ENCODE measurements around the gene MARK3.

The MARK3 gene

DNA sequence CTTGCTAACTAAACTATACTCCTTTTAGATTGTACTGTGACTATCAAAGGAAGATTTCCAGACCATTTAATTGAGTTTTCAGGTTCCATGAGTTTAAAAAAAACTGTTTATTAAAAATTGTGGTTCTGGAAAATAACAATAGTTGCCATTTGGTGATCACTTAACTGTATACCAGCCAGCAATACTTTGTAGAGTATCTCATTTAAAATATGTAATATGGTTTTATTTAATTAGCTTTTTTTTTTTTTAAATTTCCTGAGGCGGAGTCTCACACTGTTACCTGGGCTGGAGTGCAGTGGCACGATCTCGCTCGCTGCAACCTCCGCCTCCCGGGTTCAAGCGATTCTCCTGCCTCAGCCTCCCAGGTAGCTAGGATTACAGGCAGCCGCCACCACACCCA, 7.4 kb downstream of the MARK3 start:
- peak overlapping the region; percentile 63 for H3K27ac ChIP-seq (ENCODE audit: low read depth, low read length)
- H3K4me3 ChIP-seq (ENCODE audit: low read depth in 1 of 5, low read length in 5 of 5): no peak overlapping the region

DNA sequence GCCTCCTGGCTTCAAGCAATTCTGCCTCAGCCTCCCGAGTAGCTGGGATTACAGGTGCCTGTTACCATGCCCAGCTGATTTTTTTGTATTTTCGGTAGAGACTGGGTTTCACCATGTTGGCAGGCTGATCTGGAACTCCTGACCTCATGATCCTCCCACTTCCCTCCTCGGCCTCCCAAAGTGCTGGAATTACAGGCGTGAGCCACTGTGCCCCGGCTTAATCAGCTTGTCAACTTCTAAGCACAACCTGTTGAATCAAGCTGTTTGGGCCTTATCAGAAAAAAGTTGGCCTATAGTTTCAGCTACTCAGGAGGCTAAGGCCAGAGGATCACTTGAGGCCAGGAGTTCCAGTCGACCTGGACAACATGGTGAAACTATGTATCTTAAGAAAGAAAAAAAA, 7.9 kb downstream of the MARK3 start:
- Histone ChIP-seq H3K4me3 (ENCODE audit: low read depth in 1 of 5, low read length in 5 of 5) (no peak overlapping the region), H3K9me3 (ENCODE audit: control insufficient read depth in 5 of 5, low read length in 5 of 5) (no peaks in the 10 kb centered on the region), H3K9ac (ENCODE audit: low read length in 5 of 5) (peak overlapping the region in 1 of 5 donors; percentile 66), H3K27ac (ENCODE audit: low read depth, low read length) (peak overlapping the region; percentile 63), H3K4me1 (ENCODE audit: control insufficient read depth in 5 of 5, insufficient read depth in 5 of 5, low read length in 5 of 5) (peaks cover 3 to 56% (median 48%) of the 10 kb centered on the region in 5 donors), H3K36me3 (ENCODE audit: control insufficient read depth in 5 of 5, insufficient read depth in 5 of 5, low read length in 5 of 5) (no peaks in the 10 kb centered on the region), H3K27me3 (ENCODE audit: control insufficient read depth in 5 of 5, insufficient read depth in 4 of 5, low read length in 5 of 5) (no peaks in the 10 kb centered on the region)

More for the DNA sequence above, 7.4 kb downstream of the MARK3 start:
- Histone ChIP-seq H3K9me3 (ENCODE audit: control insufficient read depth in 5 of 5, low read length in 5 of 5) (no peaks in the 10 kb centered on the region), H3K4me1 (ENCODE audit: control insufficient read depth in 5 of 5, insufficient read depth in 5 of 5, low read length in 5 of 5) (peaks cover 3 to 58% (median 49%) of the 10 kb centered on the region in 5 donors), H3K9ac (ENCODE audit: low read length in 5 of 5) (no peak overlapping the region), H3K27me3 (ENCODE audit: control insufficient read depth in 5 of 5, insufficient read depth in 4 of 5, low read length in 5 of 5) (no peaks in the 10 kb centered on the region), H3K36me3 (ENCODE audit: control insufficient read depth in 5 of 5, insufficient read depth in 5 of 5, low read length in 5 of 5) (no peaks in the 10 kb centered on the region)

DNA sequence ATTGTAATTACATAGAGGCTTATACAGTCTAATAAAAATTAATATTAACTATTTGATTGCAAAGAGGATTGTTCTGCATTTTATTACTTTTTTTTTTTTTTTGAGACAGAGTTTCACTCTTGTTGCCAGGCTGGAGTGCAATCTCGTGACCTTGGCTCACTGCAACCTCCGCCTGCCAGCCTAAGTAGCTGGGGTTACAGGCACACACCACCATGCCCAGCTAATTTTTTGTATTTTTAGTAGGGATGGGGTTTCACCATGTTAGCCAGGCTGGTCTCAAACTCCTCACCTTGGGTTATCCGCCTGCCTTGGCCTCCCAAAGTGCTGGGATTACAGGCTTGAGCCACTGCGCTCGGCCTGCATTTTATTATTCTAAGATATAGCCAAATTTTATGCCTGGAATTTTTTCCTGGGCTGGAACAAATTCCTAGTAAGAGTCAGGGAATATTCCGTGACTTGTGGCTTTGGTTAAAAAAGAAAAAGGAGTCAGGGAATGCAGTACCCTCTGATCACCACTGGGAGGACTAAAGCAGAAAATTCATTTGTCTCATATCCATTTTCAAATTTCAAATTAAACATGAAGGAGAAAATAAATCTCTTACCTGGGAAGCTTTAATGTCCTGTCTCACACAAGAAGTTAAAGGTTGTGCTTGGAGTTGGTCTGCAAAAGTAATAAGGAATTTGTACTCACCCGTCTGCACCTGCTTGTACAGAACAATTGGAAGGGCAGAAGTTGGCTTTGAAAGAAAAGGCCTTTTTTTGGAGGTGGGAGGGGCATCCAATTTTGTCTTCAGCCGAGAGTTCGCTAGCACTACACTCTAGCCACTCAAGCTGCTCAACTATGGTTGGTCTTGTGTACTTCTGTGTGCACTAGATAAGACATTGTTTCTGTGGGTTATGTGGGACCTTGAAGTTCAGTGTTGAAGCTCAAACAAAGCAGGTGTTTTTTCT, 8.7 kb downstream of the MARK3 start:
- Histone ChIP-seq H3K27me3 (ENCODE audit: control insufficient read depth in 5 of 5, insufficient read depth in 4 of 5, low read length in 5 of 5) (no peaks in the 10 kb centered on the region), H3K9me3 (ENCODE audit: control insufficient read depth in 5 of 5, low read length in 5 of 5) (no peaks in the 10 kb centered on the region), H3K4me1 (ENCODE audit: control insufficient read depth in 5 of 5, insufficient read depth in 5 of 5, low read length in 5 of 5) (peaks cover 0 to 58% (median 48%) of the 10 kb centered on the region in 5 donors), H3K27ac (ENCODE audit: low read depth, low read length) (peak overlapping the region; percentile 63), H3K9ac (ENCODE audit: low read length in 5 of 5) (no peak overlapping the region), H3K4me3 (ENCODE audit: low read depth in 1 of 5, low read length in 5 of 5) (no peak overlapping the region), H3K36me3 (ENCODE audit: control insufficient read depth in 5 of 5, insufficient read depth in 5 of 5, low read length in 5 of 5) (no peaks in the 10 kb centered on the region)

GRCh38 chr14:103395244-103395643, 10.0 kb downstream of the MARK3 start:
- Histone ChIP-seq H3K27me3 (ENCODE audit: control insufficient read depth in 5 of 5, insufficient read depth in 4 of 5, low read length in 5 of 5) (no peaks in the 10 kb centered on the region), H3K9me3 (ENCODE audit: control insufficient read depth in 5 of 5, low read length in 5 of 5) (no peaks in the 10 kb centered on the region), H3K4me3 (ENCODE audit: low read depth in 1 of 5, low read length in 5 of 5) (no peak overlapping the region), H3K4me1 (ENCODE audit: control insufficient read depth in 5 of 5, insufficient read depth in 5 of 5, low read length in 5 of 5) (peaks cover 0 to 65% (median 52%) of the 10 kb centered on the region in 5 donors), H3K9ac (ENCODE audit: low read length in 5 of 5) (peak overlapping the region in 2 of 5 donors; percentile 39 to 64), H3K36me3 (ENCODE audit: control insufficient read depth in 5 of 5, insufficient read depth in 5 of 5, low read length in 5 of 5) (no peaks in the 10 kb centered on the region), H3K27ac (ENCODE audit: low read depth, low read length) (peak overlapping the region; percentile 63)

DNA sequence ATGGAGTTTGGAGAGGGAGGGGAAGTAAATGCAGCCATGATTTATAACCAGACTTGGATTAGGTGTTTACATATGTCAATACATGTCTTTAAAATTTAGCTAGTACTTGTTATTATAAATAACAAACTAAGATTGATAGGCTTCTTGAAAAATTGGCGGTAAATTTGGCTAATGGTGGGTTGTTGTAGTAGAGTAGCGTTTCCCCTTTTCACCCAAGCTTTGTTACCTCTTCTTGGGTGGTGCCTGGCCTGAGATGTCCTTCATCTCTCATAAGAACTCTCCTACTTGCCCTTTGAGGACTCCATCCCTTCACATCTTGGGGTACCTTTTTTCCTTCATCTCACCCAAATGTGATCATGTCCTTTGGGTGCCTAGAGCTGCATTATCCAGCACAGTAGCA, 11.2 kb downstream of the MARK3 start:
- Histone ChIP-seq H3K27ac (ENCODE audit: low read depth, low read length) (peak overlapping the region; percentile 63), H3K9me3 (ENCODE audit: control insufficient read depth in 5 of 5, low read length in 5 of 5) (no peaks in the 10 kb centered on the region), H3K9ac (ENCODE audit: low read length in 5 of 5) (peak overlapping the region in 1 of 5 donors; percentile 64), H3K27me3 (ENCODE audit: control insufficient read depth in 5 of 5, insufficient read depth in 4 of 5, low read length in 5 of 5) (no peaks in the 10 kb centered on the region), H3K4me3 (ENCODE audit: low read depth in 1 of 5, low read length in 5 of 5) (no peak overlapping the region), H3K4me1 (ENCODE audit: control insufficient read depth in 5 of 5, insufficient read depth in 5 of 5, low read length in 5 of 5) (peaks cover 0 to 68% (median 62%) of the 10 kb centered on the region in 5 donors), H3K36me3 (ENCODE audit: control insufficient read depth in 5 of 5, insufficient read depth in 5 of 5, low read length in 5 of 5) (no peaks in the 10 kb centered on the region)

- peaks cover 2 to 69% (median 64%) of the 10 kb centered on the region in 5 donors for H3K4me1 ChIP-seq (ENCODE audit: control insufficient read depth in 5 of 5, insufficient read depth in 5 of 5, low read length in 5 of 5)
- no peak overlapping the region for H3K4me3 ChIP-seq (ENCODE audit: low read depth in 1 of 5, low read length in 5 of 5)
- H3K27ac ChIP-seq (ENCODE audit: low read depth, low read length): peak overlapping the region; percentile 65
- no peaks in the 10 kb centered on the region for H3K36me3 ChIP-seq (ENCODE audit: control insufficient read depth in 5 of 5, insufficient read depth in 5 of 5, low read length in 5 of 5)
- H3K9ac ChIP-seq (ENCODE audit: low read length in 5 of 5): peak overlapping the region in 1 of 5 donors; percentile 20
- no peaks in the 10 kb centered on the region for H3K27me3 ChIP-seq (ENCODE audit: control insufficient read depth in 5 of 5, insufficient read depth in 4 of 5, low read length in 5 of 5)
- H3K9me3 ChIP-seq (ENCODE audit: control insufficient read depth in 5 of 5, low read length in 5 of 5): no peaks in the 10 kb centered on the region
Measured at GRCh38 chr14:103398427-103399195, 13.4 kb downstream of the MARK3 start.

DNA sequence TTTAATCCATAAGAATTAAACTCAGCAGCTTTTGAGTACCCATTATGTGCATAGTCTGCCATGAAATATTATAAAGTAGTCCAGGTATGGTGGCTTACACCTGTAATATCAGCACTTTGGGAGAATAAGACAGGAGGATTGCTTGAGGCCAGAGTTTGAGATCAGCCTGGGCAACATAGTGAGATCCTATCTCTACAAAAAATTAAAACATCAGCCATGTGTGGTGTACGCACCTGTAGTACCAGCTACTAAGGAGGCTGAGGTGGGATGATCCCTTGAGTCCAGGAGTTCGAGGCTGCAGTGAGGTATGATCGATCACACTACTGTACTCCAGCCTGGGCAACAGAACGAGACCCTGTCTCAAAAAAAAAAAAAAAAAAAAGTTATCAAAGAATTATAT, 15.3 kb downstream of the MARK3 start:
- no peak overlapping the region for H3K9ac ChIP-seq (ENCODE audit: low read length in 5 of 5)
- no peak overlapping the region for H3K4me3 ChIP-seq (ENCODE audit: low read depth in 1 of 5, low read length in 5 of 5)
- no peak overlapping the region for H3K27ac ChIP-seq (ENCODE audit: low read depth, low read length)
- no peaks in the 10 kb centered on the region for H3K27me3 ChIP-seq (ENCODE audit: control insufficient read depth in 5 of 5, insufficient read depth in 4 of 5, low read length in 5 of 5)
- no peaks in the 10 kb centered on the region for H3K9me3 ChIP-seq (ENCODE audit: control insufficient read depth in 5 of 5, low read length in 5 of 5)
- H3K36me3 ChIP-seq (ENCODE audit: control insufficient read depth in 5 of 5, insufficient read depth in 5 of 5, low read length in 5 of 5): peaks cover 0 to 6% (median 0%) of the 10 kb centered on the region in 5 donors
- H3K4me1 ChIP-seq (ENCODE audit: control insufficient read depth in 5 of 5, insufficient read depth in 5 of 5, low read length in 5 of 5): peaks cover 5 to 64% (median 59%) of the 10 kb centered on the region in 5 donors

- Histone ChIP-seq H3K4me3 (ENCODE audit: low read depth in 1 of 5, low read length in 5 of 5) (no peak overlapping the region), H3K4me1 (ENCODE audit: control insufficient read depth in 5 of 5, insufficient read depth in 5 of 5, low read length in 5 of 5) (peaks cover 5 to 56% (median 49%) of the 10 kb centered on the region in 5 donors), H3K9ac (ENCODE audit: low read length in 5 of 5) (no peak overlapping the region), H3K36me3 (ENCODE audit: control insufficient read depth in 5 of 5, insufficient read depth in 5 of 5, low read length in 5 of 5) (peaks cover 0 to 8% (median 0%) of the 10 kb centered on the region in 5 donors), H3K27ac (ENCODE audit: low read depth, low read length) (peak overlapping the region; percentile 6), H3K9me3 (ENCODE audit: control insufficient read depth in 5 of 5, low read length in 5 of 5) (no peaks in the 10 kb centered on the region), H3K27me3 (ENCODE audit: control insufficient read depth in 5 of 5, insufficient read depth in 4 of 5, low read length in 5 of 5) (no peaks in the 10 kb centered on the region)
Measured at GRCh38 chr14:103401223-103402214, 16.3 kb downstream of the MARK3 start.

- H3K4me1 ChIP-seq (ENCODE audit: control insufficient read depth in 5 of 5, insufficient read depth in 5 of 5, low read length in 5 of 5): peaks cover 5 to 52% (median 47%) of the 10 kb centered on the region in 5 donors
- no peak overlapping the region for H3K27ac ChIP-seq (ENCODE audit: low read depth, low read length)
- H3K27me3 ChIP-seq (ENCODE audit: control insufficient read depth in 5 of 5, insufficient read depth in 4 of 5, low read length in 5 of 5): no peaks in the 10 kb centered on the region
- peaks cover 0 to 9% (median 0%) of the 10 kb centered on the region in 5 donors for H3K36me3 ChIP-seq (ENCODE audit: control insufficient read depth in 5 of 5, insufficient read depth in 5 of 5, low read length in 5 of 5)
- H3K9me3 ChIP-seq (ENCODE audit: control insufficient read depth in 5 of 5, low read length in 5 of 5): no peaks in the 10 kb centered on the region
- H3K9ac ChIP-seq (ENCODE audit: low read length in 5 of 5): no peak overlapping the region
- no peak overlapping the region for H3K4me3 ChIP-seq (ENCODE audit: low read depth in 1 of 5, low read length in 5 of 5)
Measured at GRCh38 chr14:103402695-103403094, 17.5 kb downstream of the MARK3 start.
